Measurements from ENCODE around the gene TAF7L. TPM values are rescaled to one million over a fixed set of nuclear protein-coding genes. Genes with fewer than 3 reads are reported as not detected.

The TAF7L gene
- total and polyA plus RNA-seq, 2 of the 13 experiments (the other 11 are each of a cell fraction or from before 2014, with no cell fraction given), result 0.05 TPM; not detected in 1

DNA sequence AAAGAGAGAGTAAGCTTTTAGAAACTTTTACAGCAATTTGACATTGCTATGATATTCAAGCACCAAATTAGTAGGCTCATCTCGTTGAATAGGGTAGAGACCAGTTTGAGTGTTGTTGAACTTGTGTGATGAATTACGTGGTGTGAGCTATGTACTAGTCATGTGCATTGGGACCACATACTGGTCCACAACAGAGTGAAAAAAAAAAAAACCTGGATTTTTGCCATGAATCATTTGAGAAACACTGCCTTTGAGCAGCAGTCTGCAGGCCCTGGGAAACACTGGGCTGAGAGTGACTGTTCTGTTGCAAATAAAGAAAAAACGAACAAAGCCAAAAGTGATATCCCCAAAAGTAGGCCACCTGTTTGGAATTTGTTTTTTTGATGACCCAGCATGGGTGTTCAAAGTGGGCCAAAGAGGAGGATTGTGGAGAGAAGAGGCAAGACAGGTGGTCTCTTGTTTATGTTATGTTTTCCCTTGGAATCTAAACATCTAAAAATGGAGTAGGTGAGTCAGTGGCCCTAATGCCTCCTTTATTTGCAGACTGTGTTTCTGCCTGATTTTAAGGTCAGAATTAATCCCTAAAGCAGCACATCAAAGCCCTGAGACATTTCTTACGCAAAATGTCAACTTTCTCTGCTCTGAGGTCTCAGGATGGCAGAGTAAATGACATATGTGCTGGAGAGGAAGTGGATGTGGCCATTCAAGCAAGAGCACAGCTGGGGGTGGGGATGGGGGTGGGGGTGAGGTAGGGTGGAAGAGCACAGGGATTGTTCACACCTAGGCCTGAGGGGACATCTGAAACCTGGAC lies 33.5 kb downstream of the TAF7L start:
- in situ Hi-C loops (cut with HindIII; ENCODE audit: extremely low pct_ligation_motif_present, low pct_unique_long_range_greater_than_20kb) (no loop called here), intact Hi-C loops (cut with micrococcal nuclease; ENCODE audit: unreplicated experiment) (no loop called here)
- peak; percentile 0 for DNase-seq (ENCODE audit: low spot score)
- no peak overlapping the region for H3K9ac ChIP-seq (ENCODE audit: insufficient read depth, low read depth, low read length)
- H3K4me2 ChIP-seq (ENCODE audit: low read depth, low read length), result no peak overlapping the region
- no peak for ATAC-seq
- 6% methylated on average over 4 of the region's 4 CpGs for WGBS (ENCODE audit: low lambda C conversion rate)
- H3K79me2 ChIP-seq (ENCODE audit: insufficient read depth, low read length), result no peaks in the 10 kb centered on the region
- H3K9me3 ChIP-seq (ENCODE audit: low read length), result no peaks in the 10 kb centered on the region
- no peaks in the 10 kb centered on the region for H3K27me3 ChIP-seq (ENCODE audit: control insufficient read depth in 1 of 2, insufficient read depth in 2 of 2, low read length in 2 of 2)
- CTCF ChIA-PET (ENCODE audit: low intra/inter-chr PET ratio, low total read pairs), result no interaction called here
- FAIRE-seq, result no peak
- no peaks in the 10 kb centered on the region for H3K4me1 ChIP-seq (ENCODE audit: insufficient read depth, low read length)
- H3K36me3 ChIP-seq (replicated peaks in 1 of 2; ENCODE audit: control insufficient read depth in 1 of 2, insufficient read depth in 2 of 2, low read length in 2 of 2), result no peaks in the 10 kb centered on the region
- H3K4me3 ChIP-seq (replicated peaks in 1 of 3; ENCODE audit: insufficient read depth in 1 of 3, low read depth in 2 of 3, low read length in 3 of 3), result no peak overlapping the region
- H3K27ac ChIP-seq (ENCODE audit: extremely low read length, insufficient read depth, low read length), result no peak overlapping the region
- POLR2A ChIA-PET, result no interaction called here
- H2AFZ ChIP-seq (ENCODE audit: low read length), result no peak overlapping the region
- BruUV-seq (replicated peaks), result no TSS peak
- no peaks in the 10 kb centered on the region for H4K20me1 ChIP-seq (ENCODE audit: insufficient read depth, low read length)
- TF ChIP-seq, protein P1, sequence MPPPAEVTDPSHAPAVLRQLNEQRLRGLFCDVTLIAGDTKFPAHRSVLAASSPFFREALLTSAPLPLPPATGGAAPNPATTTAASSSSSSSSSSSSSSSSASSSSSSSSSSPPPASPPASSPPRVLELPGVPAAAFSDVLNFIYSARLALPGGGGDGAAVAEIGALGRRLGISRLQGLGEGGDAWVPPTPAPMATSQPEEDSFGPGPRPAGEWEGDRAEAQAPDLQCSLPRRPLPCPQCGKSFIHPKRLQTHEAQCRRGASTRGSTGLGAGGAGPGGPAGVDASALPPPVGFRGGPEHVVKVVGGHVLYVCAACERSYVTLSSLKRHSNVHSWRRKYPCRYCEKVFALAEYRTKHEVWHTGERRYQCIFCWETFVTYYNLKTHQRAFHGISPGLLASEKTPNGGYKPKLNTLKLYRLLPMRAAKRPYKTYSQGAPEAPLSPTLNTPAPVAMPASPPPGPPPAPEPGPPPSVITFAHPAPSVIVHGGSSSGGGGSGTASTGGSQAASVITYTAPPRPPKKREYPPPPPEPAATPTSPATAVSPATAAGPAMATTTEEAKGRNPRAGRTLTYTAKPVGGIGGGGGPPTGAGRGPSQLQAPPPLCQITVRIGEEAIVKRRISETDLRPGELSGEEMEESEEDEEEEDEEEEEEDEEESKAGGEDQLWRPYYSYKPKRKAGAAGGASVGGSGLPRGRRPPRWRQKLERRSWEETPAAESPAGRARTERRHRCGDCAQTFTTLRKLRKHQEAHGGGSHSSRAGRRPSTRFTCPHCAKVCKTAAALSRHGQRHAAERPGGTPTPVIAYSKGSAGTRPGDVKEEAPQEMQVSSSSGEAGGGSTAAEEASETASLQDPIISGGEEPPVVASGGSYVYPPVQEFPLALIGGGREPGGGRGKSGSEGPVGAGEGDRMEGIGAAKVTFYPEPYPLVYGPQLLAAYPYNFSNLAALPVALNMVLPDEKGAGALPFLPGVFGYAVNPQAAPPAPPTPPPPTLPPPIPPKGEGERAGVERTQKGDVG (CRISPR knock-in tag; IDR thresholded peaks at IDR 0.05; ENCODE audit: borderline replicate concordance), result no peak
- TF ChIP-seq ZBTB38 (CRISPR knock-in tag; IDR thresholded peaks at IDR 0.05) (no peak), ZNF839 (CRISPR knock-in tag; IDR thresholded peaks at IDR 0.05; ENCODE audit: borderline replicate concordance) (no peak), NCOR1 (IDR thresholded peaks at IDR 0.05; ENCODE audit: borderline replicate concordance, low read length) (no peak), STAT5B (CRISPR knock-in tag; IDR thresholded peaks at IDR 0.05) (no peak), ZNF3 (CRISPR knock-in tag; IDR thresholded peaks at IDR 0.05) (no peak), TEAD3 (CRISPR knock-in tag; optimal IDR thresholded peaks at IDR 0.05; ENCODE audit: borderline replicate concordance) (no peak), POLR2G (IDR thresholded peaks at IDR 0.05; ENCODE audit: low read depth, low read length) (no peak), ZNF337 (CRISPR knock-in tag; IDR thresholded peaks at IDR 0.05; ENCODE audit: borderline replicate concordance, low read depth) (no peak)
- TF ChIP-seq, protein P2, sequence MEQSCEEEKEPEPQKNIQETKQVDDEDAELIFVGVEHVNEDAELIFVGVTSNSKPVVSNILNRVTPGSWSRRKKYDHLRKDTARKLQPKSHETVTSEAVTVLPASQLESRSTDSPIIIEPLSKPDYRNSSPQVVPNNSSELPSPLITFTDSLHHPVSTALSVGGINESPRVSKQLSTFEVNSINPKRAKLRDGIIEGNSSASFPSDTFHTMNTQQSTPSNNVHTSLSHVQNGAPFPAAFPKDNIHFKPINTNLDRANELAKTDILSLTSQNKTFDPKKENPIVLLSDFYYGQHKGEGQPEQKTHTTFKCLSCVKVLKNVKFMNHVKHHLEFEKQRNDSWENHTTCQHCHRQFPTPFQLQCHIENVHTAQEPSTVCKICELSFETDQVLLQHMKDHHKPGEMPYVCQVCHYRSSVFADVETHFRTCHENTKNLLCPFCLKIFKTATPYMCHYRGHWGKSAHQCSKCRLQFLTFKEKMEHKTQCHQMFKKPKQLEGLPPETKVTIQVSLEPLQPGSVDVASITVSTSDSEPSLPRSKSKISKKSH (CRISPR knock-in tag; IDR thresholded peaks at IDR 0.05; ENCODE audit: borderline replicate concordance), result no peak
- TF ChIP-seq, protein P3, sequence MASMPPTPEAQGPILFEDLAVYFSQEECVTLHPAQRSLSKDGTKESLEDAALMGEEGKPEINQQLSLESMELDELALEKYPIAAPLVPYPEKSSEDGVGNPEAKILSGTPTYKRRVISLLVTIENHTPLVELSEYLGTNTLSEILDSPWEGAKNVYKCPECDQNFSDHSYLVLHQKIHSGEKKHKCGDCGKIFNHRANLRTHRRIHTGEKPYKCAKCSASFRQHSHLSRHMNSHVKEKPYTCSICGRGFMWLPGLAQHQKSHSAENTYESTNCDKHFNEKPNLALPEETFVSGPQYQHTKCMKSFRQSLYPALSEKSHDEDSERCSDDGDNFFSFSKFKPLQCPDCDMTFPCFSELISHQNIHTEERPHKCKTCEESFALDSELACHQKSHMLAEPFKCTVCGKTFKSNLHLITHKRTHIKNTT (CRISPR knock-in tag; IDR thresholded peaks at IDR 0.05), result no peak

All from HepG2 (cell line).